GM20431 (cell line): Measurements from ENCODE around the gene NKIRAS1.
"Not testable (repeated sequence)": the region's sequence is repeated elsewhere in the genome, so short reads cannot be mapped to it uniquely, and the experiment has no call there.

Experiments
- in situ Hi-C: fragments of 300-500 bp; cut with MseI, MboI; formaldehyde crosslinking; loops from one replicate; pipeline ENCODE4 v1.15.0; 2020; ENCODE audit warnings: low sequenced_read_pairs; ENCODE audit not compliant: unreplicated experiment

NKIRAS1 gene

DNA sequence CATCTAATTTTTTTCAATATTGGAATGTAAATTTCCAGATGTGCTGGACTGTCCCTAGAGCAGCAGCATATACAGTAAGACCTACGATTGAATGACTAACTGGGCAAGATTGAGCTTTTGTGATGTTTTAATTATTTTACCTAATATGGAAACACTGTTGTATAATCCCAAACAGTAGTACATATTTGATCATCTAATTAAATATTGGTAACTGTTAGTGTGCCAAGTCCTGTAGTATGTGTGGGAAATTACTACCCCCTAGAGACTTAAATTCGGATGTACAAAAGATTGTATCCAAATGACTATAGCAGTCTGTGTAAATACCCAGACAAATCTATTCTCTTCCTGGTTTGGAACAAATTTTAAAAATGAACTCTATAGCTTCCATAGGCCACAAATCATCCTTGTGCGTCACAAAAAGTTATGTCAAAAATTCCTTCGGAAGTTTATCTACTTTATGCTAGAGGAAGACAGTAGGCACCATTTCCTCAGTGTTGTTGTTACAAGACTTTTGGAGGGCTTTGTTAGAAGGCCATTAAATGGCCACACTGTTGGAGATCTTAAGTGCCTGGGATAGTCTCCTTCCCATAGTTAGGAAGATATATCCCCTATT is 41.6 kb downstream of the NKIRAS1 start:
- in situ Hi-C loops = loop anchor here (25.0 kb wide), 1 partner anchor 362 kb away; no protein-coding TSS in a partner anchor

GRCh38 chr3:23874359-23875112 is 42.3 kb downstream of the NKIRAS1 start:
- in situ Hi-C loops = loop anchor here (25.0 kb wide), 1 partner anchor 363 kb away; no protein-coding TSS in a partner anchor

GRCh38 chr3:23873941-23874340 is 42.8 kb downstream of the NKIRAS1 start:
- in situ Hi-C loops = no loop called here

DNA sequence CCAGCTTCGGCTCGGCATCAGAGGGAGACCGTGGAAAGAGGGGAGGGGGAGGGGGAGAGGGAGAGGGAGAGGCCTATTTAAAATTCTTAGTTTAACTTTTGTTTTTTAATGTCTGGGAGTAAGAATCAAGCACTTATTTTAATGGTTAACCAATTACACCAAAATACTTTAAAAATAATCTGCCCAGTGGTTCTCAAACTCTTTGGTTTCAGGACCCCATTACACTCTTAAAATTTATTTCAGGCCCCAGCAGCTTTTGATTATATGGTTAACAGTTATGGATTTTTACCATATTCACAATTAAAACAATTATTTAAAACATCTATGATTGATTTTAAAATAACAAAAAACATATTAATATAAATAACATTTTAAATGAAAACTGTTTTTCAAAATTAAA is 44.5 kb downstream of the NKIRAS1 start:
- in situ Hi-C loops = no loop called here

DNA sequence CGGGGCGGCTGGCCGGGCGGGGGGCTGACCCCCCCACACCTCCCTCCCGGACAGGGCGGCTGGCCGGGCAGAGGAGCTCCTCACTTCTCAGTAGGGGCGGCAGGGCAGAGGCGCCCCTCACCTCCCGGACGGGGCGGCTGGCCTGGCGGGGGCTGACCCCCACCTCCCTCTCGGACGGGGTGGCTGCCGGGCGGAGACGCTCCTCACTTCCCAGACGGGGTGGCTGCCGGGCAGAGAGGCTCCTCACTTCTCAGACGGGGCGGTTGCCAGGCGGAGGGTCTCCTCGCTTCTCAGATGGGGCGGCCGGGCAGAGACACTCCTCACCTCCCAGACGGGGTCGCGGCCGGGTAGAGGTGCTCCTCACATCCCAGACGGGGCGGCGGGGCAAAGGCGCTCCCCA is 45.4 kb downstream of the NKIRAS1 start:
- in situ Hi-C loops = not testable (repeated sequence)

- in situ Hi-C loops = not testable (repeated sequence)
Observed at GRCh38 chr3:23870663-23871043, 46.1 kb downstream of the NKIRAS1 start.

- in situ Hi-C loops = no loop called here
Observed at GRCh38 chr3:23869977-23870662, 46.7 kb downstream of the NKIRAS1 start.

- in situ Hi-C loops = no loop called here
Observed at GRCh38 chr3:23867838-23868237, 49.0 kb downstream of the NKIRAS1 start.

DNA sequence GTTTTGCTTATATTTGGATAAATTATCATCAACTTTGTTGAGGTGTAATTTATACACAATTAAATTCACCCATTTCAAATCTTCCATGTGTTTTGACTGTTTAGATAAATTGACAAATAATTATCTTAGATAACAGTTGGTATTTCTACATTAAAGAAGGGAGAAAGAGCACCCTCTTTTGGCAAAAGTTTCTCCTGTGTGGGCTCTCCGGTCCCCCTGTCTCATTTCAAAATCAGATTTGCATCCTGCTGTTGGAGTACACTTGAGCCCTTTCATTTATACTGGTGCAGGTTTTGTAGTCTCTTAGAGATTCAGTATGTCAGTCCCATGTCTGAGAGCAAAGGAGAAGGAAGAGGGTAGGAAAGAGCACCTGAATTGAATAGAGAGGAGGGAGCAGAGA is 49.4 kb downstream of the NKIRAS1 start:
- in situ Hi-C loops = no loop called here

DNA sequence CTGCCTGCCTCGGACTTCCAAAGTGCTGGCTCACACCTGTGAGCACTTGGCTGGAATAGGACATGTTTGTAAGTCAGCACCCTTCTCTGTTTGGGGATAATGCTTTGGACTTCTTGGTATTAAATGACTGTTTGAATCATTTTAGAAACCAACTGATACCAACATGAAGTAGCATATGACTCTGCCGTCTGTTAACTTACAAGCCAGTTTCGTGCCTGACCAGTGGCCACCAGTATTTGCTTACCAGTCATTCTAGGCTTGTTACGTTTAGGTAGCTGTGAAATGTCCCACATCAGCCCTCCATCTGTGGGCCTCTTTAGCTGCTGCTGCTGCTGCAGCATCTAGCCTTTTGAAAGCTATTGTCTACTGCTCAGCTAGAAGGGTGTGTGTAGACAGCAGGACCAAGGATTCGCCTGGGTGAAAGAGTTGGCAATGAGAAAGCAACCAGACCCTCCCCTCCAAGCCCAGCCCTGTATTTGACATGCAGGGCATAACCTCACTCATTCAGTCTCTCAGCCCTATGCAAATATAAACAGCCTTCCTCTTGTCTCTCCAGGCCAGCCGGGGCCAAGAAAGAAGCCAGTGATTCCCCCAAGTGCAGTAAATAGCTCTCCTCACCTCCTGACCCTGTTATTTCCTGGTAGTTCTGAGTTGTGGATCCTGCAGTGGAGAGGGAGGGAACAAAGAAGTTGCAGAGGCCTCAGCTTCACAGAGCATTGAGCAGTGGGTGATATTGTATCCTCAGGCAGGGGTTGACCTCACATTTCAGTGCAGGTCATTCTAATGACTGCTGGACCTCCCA is 51.0 kb downstream of the NKIRAS1 start:
- in situ Hi-C loops = no loop called here

DNA sequence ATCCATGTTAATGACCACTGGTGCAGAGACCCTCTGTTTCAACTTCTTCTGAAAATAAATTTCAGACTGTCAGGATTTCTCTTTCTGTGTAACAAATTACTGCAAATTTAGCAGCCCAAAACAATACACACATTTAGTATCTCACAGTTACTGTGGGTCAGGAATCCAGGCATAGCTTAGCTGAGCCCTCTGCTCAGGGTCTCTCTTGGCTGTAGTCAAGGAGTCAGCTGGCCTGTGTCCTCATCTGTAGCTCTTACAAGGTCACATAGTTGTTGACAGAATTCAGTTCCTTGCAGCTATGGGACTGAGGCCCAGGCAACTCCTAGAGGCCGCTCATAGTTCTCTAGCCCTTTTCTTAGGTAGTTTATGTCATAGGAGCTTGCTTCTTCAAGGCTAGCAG is 51.9 kb downstream of the NKIRAS1 start:
- in situ Hi-C loops = no loop called here

GRCh38 chr3:23863060-23863459 is 53.7 kb downstream of the NKIRAS1 start:
- in situ Hi-C loops = no loop called here

DNA sequence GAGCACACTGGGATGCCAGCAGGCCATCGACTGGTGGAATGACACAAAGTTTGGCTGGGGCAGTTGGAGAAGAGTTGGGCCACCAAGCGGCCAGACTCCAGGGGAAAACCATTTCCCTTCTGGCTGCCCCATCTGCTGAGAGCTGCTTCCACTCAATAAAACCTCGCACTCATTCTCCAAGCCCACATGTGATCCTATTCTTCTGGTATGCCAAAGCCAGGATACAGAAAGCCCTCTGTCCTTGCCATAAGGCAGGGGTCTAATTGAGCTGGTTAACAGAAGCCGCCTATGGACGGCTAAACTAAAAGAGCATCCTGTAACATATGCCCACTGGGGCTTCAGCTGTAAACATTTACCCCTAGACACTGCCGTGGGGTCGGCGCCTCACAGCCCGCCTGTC is 55.1 kb downstream of the NKIRAS1 start:
- in situ Hi-C loops = no loop called here

DNA sequence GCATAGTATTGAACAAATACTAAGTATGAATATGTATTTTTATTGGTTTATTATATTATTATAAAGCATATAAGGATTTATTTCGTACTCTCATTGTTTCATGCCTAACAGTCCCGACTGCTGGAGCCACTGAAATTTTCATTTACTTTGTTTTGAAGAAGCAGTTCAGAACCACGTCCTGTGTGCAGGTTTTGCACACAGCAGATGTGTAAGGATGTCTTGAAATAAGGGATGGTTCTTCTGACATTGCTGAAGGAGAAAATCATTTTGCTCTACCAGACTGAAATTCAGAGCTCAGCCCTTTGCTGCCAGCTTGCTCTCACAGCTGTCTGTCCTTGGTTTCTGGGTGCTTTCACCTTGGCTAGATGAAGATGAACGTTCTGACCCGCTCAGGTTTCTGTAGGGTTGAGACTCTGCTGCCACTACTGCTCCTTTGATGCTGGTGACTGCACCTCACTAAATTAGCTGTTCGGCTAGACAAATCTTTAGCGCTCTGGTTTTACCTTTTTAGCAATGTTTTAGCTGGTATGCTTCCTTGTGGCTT is 56.9 kb downstream of the NKIRAS1 start:
- in situ Hi-C loops = no loop called here

DNA sequence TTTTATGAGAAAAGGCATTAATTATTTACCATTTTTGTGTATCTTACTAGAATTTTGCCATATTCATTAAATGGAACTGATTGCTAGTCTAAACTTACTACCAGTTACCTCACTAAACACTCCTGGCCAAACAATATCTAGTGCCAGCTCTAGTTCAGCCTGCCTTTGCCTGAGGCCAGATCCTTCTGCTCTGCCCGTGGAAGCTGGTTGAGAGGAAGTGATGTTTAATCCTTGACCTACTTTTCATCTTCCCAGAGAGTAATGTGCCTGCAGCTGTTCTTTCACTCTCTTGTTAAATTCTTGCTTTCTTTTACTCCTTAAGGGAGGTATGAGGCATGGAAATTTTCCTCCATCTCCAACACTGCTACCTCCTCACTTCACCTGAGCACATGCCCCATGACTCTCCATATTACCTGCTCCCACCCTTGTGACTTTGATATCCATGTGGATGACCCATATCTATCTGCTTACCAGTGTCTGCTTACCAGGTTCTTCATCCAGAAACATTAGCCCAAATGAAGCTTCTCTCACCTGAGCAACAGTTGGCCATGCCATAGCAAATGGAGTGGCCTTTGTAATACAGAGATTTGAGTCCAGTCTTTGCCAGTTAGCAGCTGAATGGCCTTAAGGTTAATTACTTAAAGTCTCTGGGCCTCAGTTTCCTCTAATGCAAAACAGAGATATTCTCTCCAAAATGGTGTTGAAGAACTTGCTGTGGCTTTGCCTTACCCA is 57.6 kb downstream of the NKIRAS1 start:
- in situ Hi-C loops = no loop called here

- in situ Hi-C loops = no loop called here
Observed at GRCh38 chr3:23856286-23856685, 60.5 kb downstream of the NKIRAS1 start.

DNA sequence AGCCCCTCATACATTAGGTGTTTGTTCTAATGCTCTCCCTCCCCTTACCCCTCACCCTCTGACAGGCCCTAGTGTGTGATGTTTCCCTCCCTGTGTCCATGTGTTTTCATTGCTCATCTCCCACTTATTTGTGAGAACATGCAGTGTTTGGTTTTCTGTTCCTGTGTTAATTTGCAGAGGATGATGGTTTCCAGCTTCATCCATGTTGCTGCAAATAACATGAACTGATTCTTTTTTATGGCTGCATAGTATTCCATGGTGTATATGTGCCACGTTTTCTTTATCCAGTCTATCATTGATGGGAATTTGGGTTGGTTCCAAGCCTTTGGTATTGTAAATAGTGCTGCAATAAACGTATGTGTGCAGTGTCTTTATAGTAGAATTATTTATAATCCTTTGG is 67.3 kb downstream of the NKIRAS1 start:
- in situ Hi-C loops = not testable (repeated sequence)

DNA sequence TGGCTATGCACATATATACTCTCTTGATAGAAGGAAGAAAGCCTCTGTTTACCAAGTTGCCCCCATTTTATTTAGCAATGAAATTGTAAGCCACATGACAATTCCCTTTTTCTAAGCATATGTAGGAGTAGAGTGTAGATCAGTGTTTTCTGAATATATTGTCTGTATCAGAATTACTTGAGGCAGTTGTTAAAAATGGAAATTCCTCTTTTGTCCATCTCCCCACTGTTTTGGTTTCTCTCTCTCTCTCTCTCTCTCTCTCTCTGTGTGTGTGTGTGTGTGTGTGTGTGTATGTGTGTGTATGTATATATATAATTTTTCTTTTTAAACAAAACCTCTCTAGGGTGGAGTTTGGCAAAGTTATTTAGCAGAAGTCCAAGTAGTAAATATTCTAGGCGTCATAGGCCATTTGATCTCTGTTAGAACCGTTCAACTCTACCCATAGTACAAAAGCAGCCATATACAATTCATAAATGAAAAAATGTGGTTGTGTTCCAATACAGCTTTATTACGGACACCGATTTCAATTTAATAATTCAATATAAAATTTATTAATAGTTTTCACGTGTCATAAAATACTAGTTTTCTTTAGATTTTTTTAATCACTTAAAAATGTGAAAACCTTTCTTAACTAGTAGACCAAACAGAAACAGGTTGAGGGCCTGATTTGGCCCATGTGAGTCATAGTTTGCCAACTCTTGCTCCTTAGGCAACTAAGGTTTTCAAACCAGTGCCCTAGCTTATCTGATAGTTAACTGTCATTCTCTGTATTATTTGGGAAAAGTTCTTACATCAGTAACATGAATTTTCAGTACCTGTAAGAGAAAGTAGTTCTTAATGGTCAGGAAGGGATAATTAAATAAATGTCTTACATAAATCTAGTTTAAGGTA is 71.2 kb downstream of the NKIRAS1 start:
- in situ Hi-C loops = no loop called here

- in situ Hi-C loops = no loop called here
Observed at GRCh38 chr3:23843869-23844268, 72.9 kb downstream of the NKIRAS1 start.
